HepG2 (cell line): ENCODE data around the gene PCGF3.
A peak's percentile ranks its signal among the peaks of the same experiment; 100 is the strongest.

Experiments used
- CTCF ChIP-seq: sonication (generic); formaldehyde crosslinking; IDR thresholded peaks from 2 replicates; pipeline ENCODE4 v1.5.0; 2020; ENCODE audit warnings: mild to moderate bottlenecking, missing genetic modification reagents, moderate library complexity
- KDM5B ChIP-seq: sonication (generic); formaldehyde crosslinking; IDR thresholded peaks from 2 replicates; pipeline ENCODE4 v1.4.0; 2020; ENCODE audit warnings: missing genetic modification reagents, mild to moderate bottlenecking, borderline replicate concordance
- REST ChIP-seq, 2 experiments: IDR thresholded peaks; 2 replicates each; pipeline ENCODE4 v1.6.1; 2011 to 2012; ENCODE audit warnings: low read length in 2 of 2, borderline replicate concordance in 1 of 2, low read depth in 1 of 2, mild to moderate bottlenecking in 1 of 2, moderate library complexity in 1 of 2
- U2AF1 ChIP-seq: fragments of 200-400 bp; formaldehyde crosslinking; optimal IDR thresholded peaks from 2 replicates; pipeline ENCODE3; 2017; ENCODE audit warnings: mild to moderate bottlenecking, low read depth, low read length

GRCh38 chr4:663438-664428 is 41.9 kb upstream of the PCGF3 start:
- no peak for TF ChIP-seq REST (IDR thresholded peaks at IDR 0.05; ENCODE audit: borderline replicate concordance in 1 of 2, low read depth in 1 of 2, low read length in 2 of 2)
- TF ChIP-seq CTCF, result peak; percentile 47
- TF ChIP-seq KDM5B (CRISPR knock-in tag), result no peak
- no peak for TF ChIP-seq U2AF1
